GM06990 (cell line): Measurements from ENCODE around the gene TEK.

Experiments used
- DNase-seq: peaks from one replicate; pipeline ENCODE4 v3.0.0-alpha.2; 2011; ENCODE audit not compliant: insufficient read length; ENCODE audit errors: extremely low read depth
- H3K27me3 ChIP-seq: replicated peaks from 2 replicates; pipeline ENCODE4 v1.6.0; 2011; ENCODE audit warnings: low read length; ENCODE audit not compliant: control insufficient read depth, insufficient read depth
- H3K36me3 ChIP-seq: 2 replicates; pipeline ENCODE4 v1.5.1; 2011; ENCODE audit warnings: low read length; ENCODE audit not compliant: control insufficient read depth, insufficient read depth
- H3K4me3 ChIP-seq: replicated peaks from 2 replicates; pipeline ENCODE4 v1.5.1; 2011; ENCODE audit warnings: low read depth, mild to moderate bottlenecking, control low read depth, low read length
- TF ChIP-seq, protein P1 (sequence below): IDR thresholded peaks from 2 replicates; pipeline ENCODE4 v1.5.1; 2011; ENCODE audit warnings: low read length, control low read depth, mild to moderate bottlenecking, inconsistent platforms; ENCODE audit not compliant: insufficient read depth, poor library complexity, severe bottlenecking

Gene TEK

DNA sequence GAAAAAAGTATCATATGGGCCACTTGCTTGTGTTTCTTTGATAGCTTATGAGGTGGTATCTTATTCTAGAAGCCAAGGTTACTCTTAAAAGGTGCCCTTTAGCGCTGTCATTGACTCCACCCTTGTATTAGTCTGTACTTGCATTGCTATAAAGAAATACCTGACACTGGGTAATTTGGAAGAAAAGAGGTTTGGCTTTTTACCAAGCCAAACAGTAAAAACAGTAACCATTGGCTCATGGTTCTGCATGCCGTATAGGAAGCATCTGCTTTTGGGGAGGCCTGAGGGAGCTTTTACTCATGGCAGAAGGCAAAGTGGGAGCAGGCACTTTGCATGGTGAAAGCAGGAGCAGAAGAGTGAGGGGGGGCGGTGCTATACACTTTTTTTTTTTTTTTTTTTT is 87.4 kb downstream of the TEK start:
- no peak overlapping the region for H3K4me3 ChIP-seq
- TF ChIP-seq, protein P1, sequence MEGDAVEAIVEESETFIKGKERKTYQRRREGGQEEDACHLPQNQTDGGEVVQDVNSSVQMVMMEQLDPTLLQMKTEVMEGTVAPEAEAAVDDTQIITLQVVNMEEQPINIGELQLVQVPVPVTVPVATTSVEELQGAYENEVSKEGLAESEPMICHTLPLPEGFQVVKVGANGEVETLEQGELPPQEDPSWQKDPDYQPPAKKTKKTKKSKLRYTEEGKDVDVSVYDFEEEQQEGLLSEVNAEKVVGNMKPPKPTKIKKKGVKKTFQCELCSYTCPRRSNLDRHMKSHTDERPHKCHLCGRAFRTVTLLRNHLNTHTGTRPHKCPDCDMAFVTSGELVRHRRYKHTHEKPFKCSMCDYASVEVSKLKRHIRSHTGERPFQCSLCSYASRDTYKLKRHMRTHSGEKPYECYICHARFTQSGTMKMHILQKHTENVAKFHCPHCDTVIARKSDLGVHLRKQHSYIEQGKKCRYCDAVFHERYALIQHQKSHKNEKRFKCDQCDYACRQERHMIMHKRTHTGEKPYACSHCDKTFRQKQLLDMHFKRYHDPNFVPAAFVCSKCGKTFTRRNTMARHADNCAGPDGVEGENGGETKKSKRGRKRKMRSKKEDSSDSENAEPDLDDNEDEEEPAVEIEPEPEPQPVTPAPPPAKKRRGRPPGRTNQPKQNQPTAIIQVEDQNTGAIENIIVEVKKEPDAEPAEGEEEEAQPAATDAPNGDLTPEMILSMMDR, result no peak
- DNase-seq, result no peak

GRCh38 chr9:27198190-27198589 is 89.2 kb downstream of the TEK start:
- Histone ChIP-seq H3K4me3 (no peak overlapping the region), H3K36me3 (no peaks in the 10 kb centered on the region), H3K27me3 (no peaks in the 10 kb centered on the region)
- TF ChIP-seq, protein P1, result no peak
- DNase-seq, result no peak

More for the DNA sequence above, 87.4 kb downstream of the TEK start:
- Histone ChIP-seq H3K27me3 (no peaks in the 10 kb centered on the region), H3K36me3 (no peaks in the 10 kb centered on the region)

DNA sequence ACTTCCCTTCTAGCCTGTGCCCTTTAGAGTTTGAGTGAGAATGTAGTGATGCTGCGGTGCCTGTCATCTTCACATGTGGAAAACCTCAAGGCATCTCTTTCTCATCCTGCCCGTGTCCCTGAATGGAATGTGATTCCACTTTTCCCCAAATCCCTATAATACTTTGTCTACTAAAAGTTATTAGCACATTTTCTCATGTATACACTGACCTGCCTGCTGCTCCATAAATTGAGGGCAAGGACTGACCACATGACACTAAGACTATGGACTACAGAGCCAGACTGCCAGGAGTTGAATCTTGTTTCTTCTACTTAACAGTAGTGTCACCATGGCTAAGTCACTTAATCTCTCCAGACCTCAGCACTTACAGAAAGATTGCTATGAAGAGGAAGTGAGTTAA is 93.0 kb downstream of the TEK start:
- no peak for DNase-seq
- Histone ChIP-seq H3K36me3 (no peaks in the 10 kb centered on the region), H3K27me3 (no peaks in the 10 kb centered on the region), H3K4me3 (no peak overlapping the region)
- TF ChIP-seq, protein P1, result no peak

DNA sequence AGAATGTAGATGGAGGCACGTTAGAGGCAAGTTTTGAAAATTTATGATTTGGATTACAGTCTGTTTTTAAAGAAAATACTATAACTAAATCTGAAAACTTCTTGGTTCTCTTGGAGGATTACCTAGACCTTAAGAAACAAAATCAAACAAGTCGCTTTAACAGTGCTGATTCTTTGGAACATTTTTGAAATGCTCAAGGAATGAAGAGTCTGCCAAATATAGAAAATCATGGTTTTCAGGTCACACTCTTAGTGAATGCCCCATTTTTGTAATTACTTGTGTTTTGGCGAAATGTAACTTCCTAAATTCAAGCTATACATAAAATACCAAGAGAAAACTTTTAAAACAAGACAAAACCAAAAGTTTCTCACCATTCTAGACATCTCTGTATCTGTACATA is 94.8 kb downstream of the TEK start:
- Histone ChIP-seq H3K27me3 (no peaks in the 10 kb centered on the region), H3K4me3 (no peak overlapping the region), H3K36me3 (no peaks in the 10 kb centered on the region)
- TF ChIP-seq, protein P1, result no peak
- DNase-seq, result no peak

- TF ChIP-seq, protein P1, result no peak
- H3K27me3 ChIP-seq, result no peaks in the 10 kb centered on the region
- H3K36me3 ChIP-seq, result no peaks in the 10 kb centered on the region
- no peak overlapping the region for H3K4me3 ChIP-seq
- no peak for DNase-seq
Observed at GRCh38 chr9:27204578-27204977, 95.6 kb downstream of the TEK start.

GRCh38 chr9:27205198-27205597 is 96.2 kb downstream of the TEK start:
- no peak overlapping the region for H3K4me3 ChIP-seq
- H3K36me3 ChIP-seq, result no peaks in the 10 kb centered on the region
- no peaks in the 10 kb centered on the region for H3K27me3 ChIP-seq
- no peak for DNase-seq
- TF ChIP-seq, protein P1, result no peak
